PC-9 (cell line): ENCODE data around the gene PHC2. TPM values are rescaled to one million over a fixed set of nuclear protein-coding genes. Genes with fewer than 3 reads are reported as not detected.

Experiments
- BruUV-seq: library from RNA; stranded (reverse); fragments of 400-500 nt; replicated peaks from 2 replicates; lab custom pipeline; 2021; lab: Mats Ljungman, UMichigan
- CTCF ChIA-PET: fragments of 300-600 bp; sonication (Branson Sonifier 250); formaldehyde crosslinking; loops from one replicate; lab custom pipeline; 2022; ENCODE audit warnings: antibody characterized with exemption; lab: Charles Lee
- POLR2A ChIA-PET: fragments of 300-600 bp; sonication (Branson Sonifier 250); formaldehyde crosslinking; loops from one replicate; lab custom pipeline; 2022; ENCODE audit warnings: antibody characterized with exemption; ENCODE audit not compliant: unreplicated experiment; lab: Charles Lee
- DNase-seq, 2 experiments: peaks; one replicate each; pipeline versions ENCODE4 v3.0.0 to v3.0.0-alpha.2; 2015 to 2022; ENCODE audit warnings: mixed read lengths in 1 of 2
- H2AFZ ChIP-seq: fragments of 200-600 bp; sonication (generic); 2 replicates; pipeline ENCODE4 v1.8.1; 2017; ENCODE audit warnings: antibody characterized with exemption
- H3F3A ChIP-seq: fragments of 200-600 bp; sonication (generic); 2 replicates; pipeline ENCODE4 v1.8.1; 2017; ENCODE audit warnings: antibody characterized with exemption, mild to moderate bottlenecking, low read depth; ENCODE audit not compliant: insufficient read depth
- H3K27ac ChIP-seq: fragments of 200-600 bp; sonication (generic); 2 replicates; pipeline ENCODE4 v1.6.1; 2016; ENCODE audit warnings: mixed run types
- H3K27me3 ChIP-seq: fragments of 200-600 bp; sonication (generic); 2 replicates; pipeline ENCODE4 v1.6.1; 2016; ENCODE audit warnings: low read depth, mixed run types; ENCODE audit not compliant: insufficient read depth
- H3K36me3 ChIP-seq: fragments of 200-600 bp; sonication (generic); 2 replicates; pipeline ENCODE4 v1.6.1; 2016; ENCODE audit warnings: low read depth, mixed run types
- H3K4me1 ChIP-seq: fragments of 200-600 bp; sonication (generic); replicated peaks from 2 replicates; pipeline ENCODE4 v1.6.1; 2016; ENCODE audit warnings: mixed run types; ENCODE audit not compliant: insufficient read depth
- H3K4me2 ChIP-seq: fragments of 200-600 bp; sonication (generic); 2 replicates; pipeline ENCODE4 v1.6.1; 2017; ENCODE audit warnings: mixed run types
- H3K4me3 ChIP-seq: fragments of 200-600 bp; sonication (generic); 2 replicates; pipeline ENCODE4 v1.6.1; 2016; ENCODE audit warnings: mixed run types
- H3K79me2 ChIP-seq: fragments of 200-600 bp; sonication (generic); 2 replicates; pipeline ENCODE4 v1.6.1; 2017; ENCODE audit warnings: low read depth, mixed run types
- H3K9me2 ChIP-seq: fragments of 200-600 bp; sonication (generic); 2 replicates; pipeline ENCODE4 v1.8.1; 2017; ENCODE audit warnings: mild to moderate bottlenecking; ENCODE audit not compliant: insufficient read depth
- H3K9me3 ChIP-seq: fragments of 200-600 bp; sonication (generic); 2 replicates; pipeline ENCODE4 v1.8.1; 2016; ENCODE audit warnings: low read depth; ENCODE audit not compliant: insufficient read depth
- H4K20me1 ChIP-seq: fragments of 200-600 bp; sonication (generic); 2 replicates; pipeline ENCODE4 v1.8.1; 2017; ENCODE audit not compliant: insufficient read depth
- EZH2 ChIP-seq: fragments of 200-600 bp; sonication (generic); IDR thresholded peaks from 2 replicates; pipeline ENCODE4 v1.8.0; 2017; ENCODE audit warnings: antibody characterized with exemption, low read depth
- intact Hi-C: fragments of 100-400 bp; cut with micrococcal nuclease; formaldehyde crosslinking; loops from one replicate; pipeline ENCODE4 v1.10.0; 2022; ENCODE audit not compliant: unreplicated experiment
- total RNA-seq: library from RNA; stranded (reverse); gene quantifications from 2 replicates; pipeline ENCODE4 v1.2.3, GENCODE V29; 2021
- TF ChIP-seq, protein P1 (sequence below): fragments of 200-600 bp; sonication (generic); conservative IDR thresholded peaks from 2 replicates; pipeline ENCODE4 v1.6.1; 2017; ENCODE audit warnings: mixed run types, antibody characterized with exemption, mild to moderate bottlenecking, moderate library complexity

PHC2 gene
- total RNA-seq, 1 experiment from 2014 or later, result 48.1 TPM

DNA sequence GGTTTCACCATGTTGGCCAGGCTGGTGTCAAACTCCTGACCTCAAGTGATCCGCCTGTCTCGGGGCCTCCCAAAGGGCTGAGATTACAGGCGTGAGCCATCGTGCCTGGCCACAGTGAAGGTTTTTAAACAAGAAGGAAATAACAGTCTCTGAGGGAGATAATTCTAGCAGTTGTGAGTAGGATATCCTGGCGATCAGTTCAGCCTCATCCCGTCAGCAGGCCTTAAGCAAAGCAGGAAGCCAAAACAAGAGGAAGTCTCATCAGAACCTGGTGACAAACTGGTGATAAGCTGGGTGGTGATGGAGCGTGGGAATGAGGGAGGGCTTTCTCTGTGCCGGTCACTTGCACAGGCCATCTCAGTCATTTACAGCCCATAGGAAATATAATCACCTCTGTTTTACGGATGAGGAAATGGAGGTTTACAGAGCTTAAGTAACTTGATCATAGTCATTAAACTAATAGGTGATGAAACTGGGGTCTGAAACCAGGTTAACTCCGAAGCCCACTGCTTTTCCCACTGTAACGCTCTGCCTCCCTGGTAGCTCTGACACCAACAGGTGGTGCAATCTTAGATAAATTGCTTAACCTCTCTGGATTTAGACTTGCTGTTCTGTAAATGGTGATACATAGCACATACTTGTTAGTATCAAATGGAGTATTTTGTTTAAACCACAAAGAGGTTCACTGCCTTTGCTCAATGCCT lies 69.2 kb downstream of the PHC2 start:
- Histone ChIP-seq H4K20me1 (no peaks in the 10 kb centered on the region), H3K9me3 (no peaks in the 10 kb centered on the region), H3K27ac (no peak overlapping the region), H3K4me2 (no peak overlapping the region), H3K9me2 (no peaks in the 10 kb centered on the region), H3K79me2 (no peaks in the 10 kb centered on the region), H2AFZ (no peak overlapping the region), H3K4me1 (peaks cover 20% of the 10 kb centered on the region), H3K27me3 (no peaks in the 10 kb centered on the region), H3K36me3 (0 out of 2 replicates have a peak, but pooled peaks cover 5% of the 10 kb centered on the region), H3K4me3 (no peak overlapping the region), H3F3A (peaks cover 16% of the 10 kb centered on the region)
- no TSS peak for BruUV-seq
- TF ChIP-seq, protein P1, sequence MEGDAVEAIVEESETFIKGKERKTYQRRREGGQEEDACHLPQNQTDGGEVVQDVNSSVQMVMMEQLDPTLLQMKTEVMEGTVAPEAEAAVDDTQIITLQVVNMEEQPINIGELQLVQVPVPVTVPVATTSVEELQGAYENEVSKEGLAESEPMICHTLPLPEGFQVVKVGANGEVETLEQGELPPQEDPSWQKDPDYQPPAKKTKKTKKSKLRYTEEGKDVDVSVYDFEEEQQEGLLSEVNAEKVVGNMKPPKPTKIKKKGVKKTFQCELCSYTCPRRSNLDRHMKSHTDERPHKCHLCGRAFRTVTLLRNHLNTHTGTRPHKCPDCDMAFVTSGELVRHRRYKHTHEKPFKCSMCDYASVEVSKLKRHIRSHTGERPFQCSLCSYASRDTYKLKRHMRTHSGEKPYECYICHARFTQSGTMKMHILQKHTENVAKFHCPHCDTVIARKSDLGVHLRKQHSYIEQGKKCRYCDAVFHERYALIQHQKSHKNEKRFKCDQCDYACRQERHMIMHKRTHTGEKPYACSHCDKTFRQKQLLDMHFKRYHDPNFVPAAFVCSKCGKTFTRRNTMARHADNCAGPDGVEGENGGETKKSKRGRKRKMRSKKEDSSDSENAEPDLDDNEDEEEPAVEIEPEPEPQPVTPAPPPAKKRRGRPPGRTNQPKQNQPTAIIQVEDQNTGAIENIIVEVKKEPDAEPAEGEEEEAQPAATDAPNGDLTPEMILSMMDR, result no peak
- no peak for TF ChIP-seq EZH2
- no peak for DNase-seq
- CTCF ChIA-PET, result no interaction called here
- POLR2A ChIA-PET, result no interaction called here
- intact Hi-C loops, result no loop called here

DNA sequence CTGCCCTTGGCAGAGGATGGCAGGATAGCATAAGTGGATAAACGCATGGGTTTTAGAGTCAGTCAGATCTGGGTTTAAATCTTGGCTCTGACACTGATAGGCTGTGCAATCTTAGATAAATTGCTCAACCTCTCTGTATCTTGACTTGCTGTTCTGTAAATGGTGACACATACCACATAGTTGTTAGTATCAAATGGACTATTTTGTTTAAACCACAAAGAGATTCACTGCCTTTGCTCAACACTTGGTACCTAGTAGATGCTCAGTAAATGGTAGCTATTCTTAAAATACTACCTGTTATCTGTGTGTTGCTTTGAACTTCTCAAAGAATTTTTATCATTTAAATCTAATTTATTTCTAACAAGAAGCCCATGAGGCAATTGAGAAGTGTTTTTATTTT lies 70.5 kb downstream of the PHC2 start:
- no peaks in the 10 kb centered on the region for H3K9me3 ChIP-seq
- intact Hi-C loops, result no loop called here
- H3K4me3 ChIP-seq, result no peak overlapping the region
- peaks cover 16% of the 10 kb centered on the region for H3F3A ChIP-seq
- H3K4me1 ChIP-seq, result peaks cover 20% of the 10 kb centered on the region
- no peaks in the 10 kb centered on the region for H3K27me3 ChIP-seq
- no TSS peak for BruUV-seq
- no peaks in the 10 kb centered on the region for H4K20me1 ChIP-seq
- no peak overlapping the region for H2AFZ ChIP-seq
- no peak for TF ChIP-seq EZH2
- TF ChIP-seq, protein P1, result no peak
- ChIA-PET POLR2A (no interaction called here), CTCF (interaction anchor here (0.8 kb wide), 1 partner anchor 24 kb away, joined by 3 read pairs; no protein-coding TSS in a partner anchor)
- H3K9me2 ChIP-seq, result no peaks in the 10 kb centered on the region
- H3K4me2 ChIP-seq, result peak overlapping the region; percentile 10; the same call in 1 of the 2 replicates
- H3K27ac ChIP-seq, result peak overlapping the region; percentile 23
- H3K36me3 ChIP-seq, result 0 out of 2 replicates have a peak, but pooled peaks cover 5% of the 10 kb centered on the region
- H3K79me2 ChIP-seq, result no peaks in the 10 kb centered on the region
- DNase-seq, result no peak

DNA sequence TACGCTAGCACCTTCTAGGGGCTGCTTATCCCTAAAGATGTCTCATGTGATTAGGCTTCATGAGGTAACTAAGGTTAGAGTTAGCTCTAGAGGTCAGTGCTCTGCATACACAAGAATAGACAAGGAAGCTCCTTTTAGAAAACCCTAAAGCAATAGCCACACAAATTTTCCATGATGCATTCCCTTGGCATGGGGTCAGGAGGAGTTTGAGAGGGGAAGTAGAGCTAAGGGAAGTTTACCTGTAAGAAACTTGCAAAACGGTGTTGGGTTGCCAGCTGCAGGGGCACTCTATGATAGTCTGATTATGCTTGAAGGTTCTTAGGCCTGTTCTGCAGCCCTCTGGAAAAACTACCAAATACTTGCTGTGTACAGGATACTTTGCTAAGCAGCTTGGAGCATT lies 71.0 kb downstream of the PHC2 start:
- no peaks in the 10 kb centered on the region for H3K27me3 ChIP-seq
- H3K79me2 ChIP-seq, result no peaks in the 10 kb centered on the region
- no peaks in the 10 kb centered on the region for H4K20me1 ChIP-seq
- POLR2A ChIA-PET, result no interaction called here
- no peak overlapping the region for H2AFZ ChIP-seq
- H3K4me2 ChIP-seq, result peak overlapping the region; percentile 10; the same call in 1 of the 2 replicates
- H3F3A ChIP-seq, result peaks cover 16% of the 10 kb centered on the region
- no TSS peak for BruUV-seq
- H3K4me3 ChIP-seq, result no peak overlapping the region
- H3K36me3 ChIP-seq, result 0 out of 2 replicates have a peak, but pooled peaks cover 5% of the 10 kb centered on the region
- H3K9me3 ChIP-seq, result no peaks in the 10 kb centered on the region
- H3K4me1 ChIP-seq, result peaks cover 20% of the 10 kb centered on the region
- no peak for TF ChIP-seq EZH2
- TF ChIP-seq, protein P1, result no peak
- intact Hi-C loops, result no loop called here
- peak in 1 of 2 experiments; percentile 83 for DNase-seq
- CTCF ChIA-PET, result interaction anchor here (0.8 kb wide), 1 partner anchor 23 kb away, joined by 3 read pairs; no protein-coding TSS in a partner anchor
- no peaks in the 10 kb centered on the region for H3K9me2 ChIP-seq
- peak overlapping the region; percentile 50 for H3K27ac ChIP-seq
